Osteoblast (primary cell): ENCODE data around the gene KLHL2. TPM values are rescaled to one million over a fixed set of nuclear protein-coding genes. Genes with fewer than 3 reads are reported as not detected.
A peak's percentile ranks its signal among the peaks of the same experiment; 100 is the strongest.

ENCODE experiments used
- DNase-seq: peaks from one replicate; pipeline ENCODE4 v3.0.0; 2011; ENCODE audit warnings: low spot score, mixed read lengths; ENCODE audit not compliant: insufficient read length; ENCODE audit errors: missing footprints
- H2AFZ ChIP-seq: 2 replicates; pipeline ENCODE4 v1.6.0; 2011; ENCODE audit warnings: mild to moderate bottlenecking, low read length
- H3K27ac ChIP-seq: 2 replicates; pipeline ENCODE4 v1.5.1; 2011; ENCODE audit warnings: mild to moderate bottlenecking, low read depth, low read length, moderate library complexity
- H3K27me3 ChIP-seq: 2 replicates; pipeline ENCODE4 v1.6.0; 2012; ENCODE audit warnings: mild to moderate bottlenecking, control low read depth, inconsistent platforms, low read length, moderate library complexity; ENCODE audit not compliant: insufficient read depth
- H3K36me3 ChIP-seq: 2 replicates; pipeline ENCODE4 v1.5.1; 2011; ENCODE audit warnings: mild to moderate bottlenecking, low read length, control low read depth, moderate library complexity; ENCODE audit not compliant: insufficient read depth
- H3K4me1 ChIP-seq: 2 replicates; pipeline ENCODE4 v1.5.1; 2011; ENCODE audit warnings: mild to moderate bottlenecking, low read length, control low read depth, moderate library complexity; ENCODE audit not compliant: insufficient read depth
- H3K4me2 ChIP-seq: 2 replicates; pipeline ENCODE4 v1.6.0; 2011; ENCODE audit warnings: mild to moderate bottlenecking, low read length; ENCODE audit not compliant: insufficient read depth
- H3K4me3 ChIP-seq: fragments of 200-600 bp; sonication (generic); 3 replicates; pipeline ENCODE4 v1.5.1; 2012; ENCODE audit warnings: mild to moderate bottlenecking, low read length, inconsistent platforms; ENCODE audit not compliant: insufficient read depth
- H3K79me2 ChIP-seq: 2 replicates; pipeline ENCODE4 v1.6.0; 2012; ENCODE audit warnings: mild to moderate bottlenecking, low read length, control low read depth, inconsistent platforms; ENCODE audit not compliant: insufficient read depth
- H3K9me3 ChIP-seq: 2 replicates; pipeline ENCODE4 v1.5.1; 2011; ENCODE audit warnings: low read depth, low read length, control low read depth
- H4K20me1 ChIP-seq: 2 replicates; pipeline ENCODE4 v1.6.0; 2012; ENCODE audit warnings: mild to moderate bottlenecking, low read length, control low read depth; ENCODE audit not compliant: insufficient read depth
- CTCF ChIP-seq: IDR thresholded peaks from 2 replicates; pipeline ENCODE4 v1.5.1; 2011; ENCODE audit warnings: mild to moderate bottlenecking, low read depth, low read length, moderate library complexity; ENCODE audit errors: extremely low read depth
- total RNA-seq: library from RNA; depleted of rRNA; stranded (reverse); fragments of >200 nt; gene quantifications from 2 replicates; pipeline ENCODE4 v1.2.3, GENCODE V29; 2012

Gene KLHL2
- total RNA-seq, 1 donor: 13.4 TPM

- Histone ChIP-seq H4K20me1 (no peaks in the 10 kb centered on the region), H2AFZ (no peak overlapping the region), H3K27me3 (no peaks in the 10 kb centered on the region), H3K27ac (no peak overlapping the region), H3K9me3 (no peaks in the 10 kb centered on the region), H3K4me3 (no peak overlapping the region), H3K79me2 (no peaks in the 10 kb centered on the region), H3K4me2 (no peak overlapping the region), H3K4me1 (no peaks in the 10 kb centered on the region), H3K36me3 (no peaks in the 10 kb centered on the region)
- DNase-seq: no peak
- TF ChIP-seq CTCF: no peak
Measured at GRCh38 chr4:165319509-165319908, 112.1 kb downstream of the KLHL2 start.

GRCh38 chr4:165324236-165324917 lies 117.0 kb downstream of the KLHL2 start:
- no peak for TF ChIP-seq CTCF

GRCh38 chr4:165324918-165325304 lies 117.5 kb downstream of the KLHL2 start:
- H2AFZ ChIP-seq: no peak overlapping the region
- no peaks in the 10 kb centered on the region for H4K20me1 ChIP-seq
- H3K79me2 ChIP-seq: peaks cover 25% of the 10 kb centered on the region
- H3K27me3 ChIP-seq: no peaks in the 10 kb centered on the region
- H3K36me3 ChIP-seq: no peaks in the 10 kb centered on the region
- no peak for TF ChIP-seq CTCF
- H3K4me2 ChIP-seq: no peak overlapping the region
- no peak overlapping the region for H3K27ac ChIP-seq
- H3K4me3 ChIP-seq: no peak overlapping the region
- DNase-seq: no peak
- H3K4me1 ChIP-seq: peaks cover 25% of the 10 kb centered on the region
- H3K9me3 ChIP-seq: no peaks in the 10 kb centered on the region

More at GRCh38 chr4:165324236-165324917, 117.0 kb downstream of the KLHL2 start:
- no peak overlapping the region for H3K4me2 ChIP-seq
- H3K4me3 ChIP-seq: no peak overlapping the region
- H3K27me3 ChIP-seq: no peaks in the 10 kb centered on the region
- H3K9me3 ChIP-seq: no peaks in the 10 kb centered on the region
- peaks cover 19% of the 10 kb centered on the region for H3K79me2 ChIP-seq
- H2AFZ ChIP-seq: no peak overlapping the region
- no peaks in the 10 kb centered on the region for H4K20me1 ChIP-seq
- no peak for DNase-seq
- peaks cover 25% of the 10 kb centered on the region for H3K4me1 ChIP-seq
- H3K36me3 ChIP-seq: no peaks in the 10 kb centered on the region
- no peak overlapping the region for H3K27ac ChIP-seq

GRCh38 chr4:165325732-165326512 lies 118.6 kb downstream of the KLHL2 start:
- no peak for DNase-seq
- Histone ChIP-seq H3K27me3 (no peaks in the 10 kb centered on the region), H4K20me1 (peaks cover 5% of the 10 kb centered on the region), H3K36me3 (no peaks in the 10 kb centered on the region), H3K4me1 (peaks cover 25% of the 10 kb centered on the region), H3K4me2 (peak overlapping the region; percentile 88), H3K9me3 (no peaks in the 10 kb centered on the region), H3K79me2 (peaks cover 35% of the 10 kb centered on the region), H3K27ac (peak overlapping the region; percentile 93), H3K4me3 (peak overlapping the region; percentile 96), H2AFZ (peak overlapping the region; percentile 92)
- no peak for TF ChIP-seq CTCF
